HEK293 (cell line): ENCODE results near the gene AADAT.

ENCODE experiments used
- CTCF ChIA-PET: fragments of 350-600 bp; formaldehyde crosslinking; extraction: SDS; loops from one replicate; lab custom pipeline; 2021; ENCODE audit warnings: antibody characterized with exemption; lab: Yijun Ruan, JAX
- POLR2A ChIA-PET: fragments of 300-600 bp; formaldehyde crosslinking; extraction: SDS; loops from one replicate; lab custom pipeline; 2020; ENCODE audit warnings: antibody characterized with exemption, inconsistent platforms; lab: Yijun Ruan, JAX
- H3K27ac ChIP-seq: fragments of 200-500 bp; sonication (Bioruptor generic); 2 replicates; pipeline ENCODE4 v1.5.1; 2014; ENCODE audit warnings: low read depth, low read length, control low read depth, inconsistent platforms; ENCODE audit errors: extremely low read depth
- H3K36me3 ChIP-seq, 2 experiments: fragments of 200-500 bp in 1 of 2; sonication (Bioruptor generic) in 1 of 2; 1 replicate in 1 of 2; 2 replicates in 1 of 2; pipeline ENCODE4 v1.5.1; 2014 to 2017; ENCODE audit warnings: inconsistent platforms in 2 of 2, low read length in 2 of 2; ENCODE audit not compliant: control insufficient read depth in 2 of 2, insufficient read depth in 1 of 2
- H3K4me1 ChIP-seq: fragments of 200-500 bp; sonication (Bioruptor generic); 2 replicates; pipeline ENCODE4 v1.5.1; 2014; ENCODE audit warnings: mild to moderate bottlenecking, low read length, inconsistent platforms; ENCODE audit not compliant: control insufficient read depth, insufficient read depth
- H3K4me3 ChIP-seq: 2 replicates; pipeline ENCODE4 v1.5.1; 2011; ENCODE audit warnings: low read depth, mild to moderate bottlenecking, control low read depth, low read length, moderate library complexity
- H3K9me3 ChIP-seq: fragments of 200-500 bp; sonication (Bioruptor generic); 2 replicates; pipeline ENCODE4 v1.5.1; 2014; ENCODE audit warnings: low read depth, low read length, inconsistent platforms; ENCODE audit not compliant: control insufficient read depth, insufficient read depth
- KLF10 ChIP-seq: fragments of 450-650 bp; IDR thresholded peaks from 2 replicates; pipeline ENCODE4 v1.5.1; 2018; ENCODE audit warnings: missing biosample characterization, mild to moderate bottlenecking, missing genetic modification characterization
- REST ChIP-seq: fragments of 450-650 bp; formaldehyde crosslinking; IDR thresholded peaks from 2 replicates; pipeline ENCODE4 v1.5.1; 2016; ENCODE audit warnings: missing biosample characterization, missing genetic modification characterization
- SCRT2 ChIP-seq: fragments of 450-650 bp; formaldehyde crosslinking; IDR thresholded peaks from 2 replicates; pipeline ENCODE4 v1.5.1; 2016; ENCODE audit warnings: missing biosample characterization, missing genetic modification characterization
- SP3 ChIP-seq: fragments of 450-650 bp; formaldehyde crosslinking; IDR thresholded peaks from 2 replicates; pipeline ENCODE4 v1.5.1; 2016; ENCODE audit warnings: missing biosample characterization, missing genetic modification characterization
- TCF7L2 ChIP-seq: IDR thresholded peaks from 2 replicates; pipeline ENCODE4 v1.6.1; 2011; ENCODE audit warnings: low read depth, mild to moderate bottlenecking, inconsistent platforms, low read length, moderate library complexity, borderline replicate concordance
- WT1 ChIP-seq: fragments of 450-650 bp; formaldehyde crosslinking; IDR thresholded peaks from 2 replicates; pipeline ENCODE4 v1.5.1; 2016; ENCODE audit warnings: missing biosample characterization, missing genetic modification characterization
- ZBTB21 ChIP-seq: fragments of 450-650 bp; formaldehyde crosslinking; IDR thresholded peaks from 2 replicates; pipeline ENCODE4 v1.5.1; 2017; ENCODE audit warnings: missing biosample characterization, missing genetic modification characterization
- ZNF112 ChIP-seq: fragments of 450-650 bp; formaldehyde crosslinking; IDR thresholded peaks from 2 replicates; pipeline ENCODE4 v1.5.0; 2017; ENCODE audit warnings: missing biosample characterization, missing genetic modification characterization
- ZNF155 ChIP-seq: fragments of 450-650 bp; formaldehyde crosslinking; IDR thresholded peaks from 2 replicates; pipeline ENCODE4 v1.5.1; 2016; ENCODE audit warnings: missing biosample characterization, missing genetic modification characterization
- ZNF169 ChIP-seq: fragments of 450-650 bp; formaldehyde crosslinking; IDR thresholded peaks from 2 replicates; pipeline ENCODE4 v1.5.1; 2016; ENCODE audit warnings: missing biosample characterization, missing genetic modification characterization
- ZNF211 ChIP-seq: fragments of 450-650 bp; formaldehyde crosslinking; IDR thresholded peaks from 2 replicates; pipeline ENCODE4 v1.5.1; 2016; ENCODE audit warnings: low read depth, missing biosample characterization, missing genetic modification characterization
- ZNF292 ChIP-seq: fragments of 450-650 bp; formaldehyde crosslinking; IDR thresholded peaks from 2 replicates; pipeline ENCODE4 v1.5.1; 2016; ENCODE audit warnings: low read depth, missing biosample characterization, missing genetic modification characterization, borderline replicate concordance
- ZNF311 ChIP-seq: fragments of 450-650 bp; formaldehyde crosslinking; IDR thresholded peaks from 2 replicates; pipeline ENCODE4 v1.5.1; 2017; ENCODE audit warnings: missing biosample characterization, missing genetic modification characterization, borderline replicate concordance
- ZNF404 ChIP-seq: fragments of 450-650 bp; formaldehyde crosslinking; IDR thresholded peaks from 2 replicates; pipeline ENCODE4 v1.5.1; 2017; ENCODE audit warnings: missing biosample characterization, missing genetic modification characterization
- ZNF416 ChIP-seq: fragments of 450-650 bp; formaldehyde crosslinking; IDR thresholded peaks from 2 replicates; pipeline ENCODE4 v1.5.1; 2016; ENCODE audit warnings: missing biosample characterization, missing genetic modification characterization
- ZNF423 ChIP-seq: fragments of 450-650 bp; formaldehyde crosslinking; IDR thresholded peaks from 2 replicates; pipeline ENCODE4 v1.5.1; 2016; ENCODE audit warnings: missing biosample characterization, missing genetic modification characterization
- ZNF426 ChIP-seq: fragments of 450-650 bp; formaldehyde crosslinking; IDR thresholded peaks from 2 replicates; pipeline ENCODE4 v1.5.1; 2017; ENCODE audit warnings: missing biosample characterization, missing genetic modification characterization, mild to moderate bottlenecking, inconsistent platforms, moderate library complexity
- ZNF548 ChIP-seq: fragments of 450-650 bp; formaldehyde crosslinking; IDR thresholded peaks from 2 replicates; pipeline ENCODE4 v1.5.1; 2016; ENCODE audit warnings: missing biosample characterization, missing genetic modification characterization
- ZNF561 ChIP-seq: fragments of 450-650 bp; IDR thresholded peaks from 2 replicates; pipeline ENCODE4 v1.5.1; 2018; ENCODE audit warnings: missing biosample characterization, missing genetic modification characterization, borderline replicate concordance
- ZNF645 ChIP-seq: fragments of 450-650 bp; formaldehyde crosslinking; IDR thresholded peaks from 2 replicates; pipeline ENCODE4; 2016; ENCODE audit warnings: missing biosample characterization, missing genetic modification characterization
- ZNF654 ChIP-seq: fragments of 450-650 bp; formaldehyde crosslinking; IDR thresholded peaks from 2 replicates; pipeline ENCODE4 v1.5.1; 2016; ENCODE audit warnings: low read depth, missing biosample characterization, missing genetic modification characterization
- ZNF785 ChIP-seq: fragments of 450-650 bp; formaldehyde crosslinking; IDR thresholded peaks from 2 replicates; pipeline ENCODE4 v1.5.1; 2016; ENCODE audit warnings: missing biosample characterization, missing genetic modification characterization
- ZSCAN23 ChIP-seq: fragments of 450-650 bp; formaldehyde crosslinking; IDR thresholded peaks from 2 replicates; pipeline ENCODE4 v1.5.1; 2016; ENCODE audit warnings: missing biosample characterization, missing genetic modification characterization

The AADAT gene

GRCh38 chr4:170037481-170037880 lies 52.3 kb downstream of the AADAT start:
- no peaks in the 10 kb centered on the region for H3K9me3 ChIP-seq
- no peak overlapping the region for H3K27ac ChIP-seq
- no peak for TF ChIP-seq ZNF211 (tag by site-specific recombination)
- H3K4me1 ChIP-seq: no peaks in the 10 kb centered on the region
- ChIA-PET CTCF (no interaction called here), POLR2A (no interaction called here)
- no peaks in the 10 kb centered on the region for H3K36me3 ChIP-seq
- no peak overlapping the region for H3K4me3 ChIP-seq

- Histone ChIP-seq H3K4me3 (no peak overlapping the region), H3K36me3 (no peaks in the 10 kb centered on the region), H3K27ac (no peak overlapping the region), H3K4me1 (no peaks in the 10 kb centered on the region), H3K9me3 (no peaks in the 10 kb centered on the region)
- CTCF ChIA-PET: no interaction called here
- POLR2A ChIA-PET: no interaction called here
- no peak for TF ChIP-seq ZNF292
- no peak for TF ChIP-seq ZNF416 (tag by site-specific recombination)
- no peak for TF ChIP-seq ZNF155
- no peak for TF ChIP-seq KLF10
- no peak for TF ChIP-seq WT1
- no peak for TF ChIP-seq ZNF404 (tag by site-specific recombination)
- TF ChIP-seq ZNF169 (tag by site-specific recombination): no peak
- no peak for TF ChIP-seq ZNF654 (tag by site-specific recombination)
- TF ChIP-seq ZNF645 (tag by site-specific recombination): no peak
- TF ChIP-seq SCRT2: no peak
- no peak for TF ChIP-seq ZNF426 (tag by site-specific recombination)
- TF ChIP-seq SP3 (tag by site-specific recombination): no peak
- no peak for TF ChIP-seq ZNF112 (tag by site-specific recombination)
- no peak for TF ChIP-seq ZNF561 (tag by site-specific recombination)
- TF ChIP-seq ZBTB21 (tag by site-specific recombination): no peak
- no peak for TF ChIP-seq ZSCAN23 (tag by site-specific recombination)
- TF ChIP-seq ZNF423 (tag by site-specific recombination): no peak
Observed at GRCh38 chr4:170035845-170036244, 53.9 kb downstream of the AADAT start.

- ChIA-PET CTCF (no interaction called here), POLR2A (no interaction called here)
- no peaks in the 10 kb centered on the region for H3K4me1 ChIP-seq
- H3K4me3 ChIP-seq: no peak overlapping the region
- H3K36me3 ChIP-seq: no peaks in the 10 kb centered on the region
- TF ChIP-seq TCF7L2 (no peak), REST (tag by site-specific recombination) (no peak), ZNF311 (no peak), ZNF548 (tag by site-specific recombination) (no peak), SP3 (tag by site-specific recombination) (no peak), ZNF112 (tag by site-specific recombination) (no peak), ZNF785 (tag by site-specific recombination) (no peak)
- no peak overlapping the region for H3K27ac ChIP-seq
- no peaks in the 10 kb centered on the region for H3K9me3 ChIP-seq
Observed at GRCh38 chr4:170035231-170035630, 54.5 kb downstream of the AADAT start.
